ENCODE results near the gene SAMD4A.

GRCh38 chr14:54697001-54697400 is 130.1 kb downstream of the SAMD4A start:
- no peak for TF ChIP-seq EZH2 (IDR thresholded peaks at IDR 0.05; ENCODE audit: insufficient read depth, poor library complexity, severe bottlenecking)
- no peak for TF ChIP-seq EZH2phosphoT487 (IDR thresholded peaks at IDR 0.05; ENCODE audit: insufficient read depth, low read depth)
